H1 (cell line): ENCODE measurements around the gene LDLRAD4. TPM values are rescaled to one million over a fixed set of nuclear protein-coding genes. Genes with fewer than 3 reads are reported as not detected.

Experiments used
- CTCF ChIA-PET: fragments of 300-600 bp; sonication (Branson Sonifier 250); formaldehyde crosslinking; loops from one replicate; lab custom pipeline; 2021; ENCODE audit not compliant: partially characterized antibody; lab: Charles Lee
- POLR2A ChIA-PET: fragments of 300-600 bp; sonication (Branson Sonifier 250); formaldehyde crosslinking; loops from one replicate; lab custom pipeline; 2021; ENCODE audit warnings: inconsistent platforms; ENCODE audit not compliant: partially characterized antibody; lab: Charles Lee
- DNase-seq, 2 experiments: peaks; one replicate each; pipeline versions ENCODE4 v3.0.0 to v3.0.0-alpha.2; 2010 to 2022; ENCODE audit warnings: low spot score in 2 of 2, low read depth in 1 of 2, mixed read lengths in 1 of 2
- FAIRE-seq: peaks from 2 replicates; lab custom pipeline; 2011; peaks lifted over from hg19 to GRCh38; lab: Jason Lieb, UNC
- H2AFZ ChIP-seq: 2 replicates; pipeline ENCODE4 v1.8.1; 2012; ENCODE audit warnings: low read length, inconsistent platforms
- H2AK5ac ChIP-seq: 2 replicates; pipeline ENCODE4 v1.6.1; 2013; ENCODE audit warnings: low read depth, low read length
- H2BK120ac ChIP-seq: replicated peaks from 2 replicates; pipeline ENCODE3; 2013; ENCODE audit warnings: low read depth, low read length, inconsistent platforms
- H2BK12ac ChIP-seq: 2 replicates; pipeline ENCODE4 v1.6.1; 2013; ENCODE audit warnings: low read depth, low read length
- H2BK15ac ChIP-seq: 2 replicates; pipeline ENCODE4 v1.6.1; 2013; ENCODE audit warnings: low read length
- H2BK20ac ChIP-seq: 2 replicates; pipeline ENCODE4 v1.6.1; 2013; ENCODE audit warnings: low read length
- H2BK5ac ChIP-seq: 2 replicates; pipeline ENCODE4 v1.6.1; 2013; ENCODE audit warnings: low read depth, low read length
- H3K14ac ChIP-seq: 2 replicates; pipeline ENCODE4 v1.6.1; 2013; ENCODE audit warnings: inconsistent platforms; ENCODE audit not compliant: insufficient read length
- H3K18ac ChIP-seq: 2 replicates; pipeline ENCODE4 v1.6.1; 2013; ENCODE audit warnings: low read length; ENCODE audit errors: extremely low read depth
- H3K23ac ChIP-seq: 2 replicates; pipeline ENCODE4 v1.6.1; 2013; ENCODE audit warnings: inconsistent platforms; ENCODE audit not compliant: insufficient read length
- H3K23me2 ChIP-seq: 2 replicates; pipeline ENCODE4 v1.6.1; 2013; ENCODE audit warnings: low read depth, low read length
- H3K27ac ChIP-seq: 2 replicates; pipeline ENCODE4 v1.6.1; 2011; ENCODE audit warnings: low read depth, low read length, inconsistent platforms
- H3K27me3 ChIP-seq, 4 experiments: replicated peaks in 1 of 4; 1 replicate in 1 of 4; 2 replicates in 3 of 4; pipeline versions ENCODE4 v1.6.1 to v1.8.1; 2011 to 2013; ENCODE audit warnings: low read length in 3 of 4, mild to moderate bottlenecking in 3 of 4, inconsistent platforms in 2 of 4, mixed read lengths in 2 of 4, moderate library complexity in 1 of 4; ENCODE audit not compliant: control insufficient read depth in 3 of 4, insufficient read depth in 3 of 4; ENCODE audit errors: extremely low read depth in 1 of 4
- H3K36me3 ChIP-seq, 4 experiments: 2 replicates each; pipeline versions ENCODE4 v1.6.1 to v1.8.1; 2011 to 2013; ENCODE audit warnings: mild to moderate bottlenecking in 4 of 4, low read length in 3 of 4, moderate library complexity in 2 of 4, control low read depth in 1 of 4, inconsistent platforms in 1 of 4; ENCODE audit not compliant: insufficient read depth in 4 of 4, control insufficient read depth in 2 of 4
- H3K4ac ChIP-seq: replicated peaks from 2 replicates; pipeline ENCODE3; 2013; ENCODE audit warnings: low read length, low read depth, mixed read lengths, inconsistent platforms; ENCODE audit not compliant: insufficient read length
- H3K4me1 ChIP-seq, 4 experiments: replicated peaks in 1 of 4; 1 replicate in 1 of 4; 2 replicates in 3 of 4; pipeline versions ENCODE4 v1.6.1 to v1.8.1; 2011 to 2013; ENCODE audit warnings: low read length in 3 of 4, inconsistent platforms in 2 of 4, mixed read lengths in 1 of 4; ENCODE audit not compliant: insufficient read depth in 4 of 4, control insufficient read depth in 3 of 4
- H3K4me2 ChIP-seq, 2 experiments: 2 replicates each; pipeline versions ENCODE4 v1.6.1 to v1.8.1; 2011 to 2013; ENCODE audit warnings: low read depth in 2 of 2, low read length in 2 of 2, control low read depth in 1 of 2, inconsistent platforms in 1 of 2, mild to moderate bottlenecking in 1 of 2; ENCODE audit not compliant: insufficient read depth in 1 of 2
- H3K4me3 ChIP-seq, 4 experiments: fragments of 200-600, 300-600 bp in 1 of 4; sonication (generic), shearing (Covaris generic), sonication (Bioruptor Twin) in 1 of 4; 2 replicates each; pipeline versions ENCODE4 v1.5.1 to v1.8.1; 2011 to 2016; ENCODE audit warnings: low read length in 4 of 4, low read depth in 3 of 4, control low read depth in 2 of 4, inconsistent platforms in 2 of 4, mild to moderate bottlenecking in 2 of 4, mixed read lengths in 1 of 4, moderate library complexity in 1 of 4; ENCODE audit not compliant: insufficient read depth in 2 of 4; ENCODE audit errors: extremely low read depth in 1 of 4
- H3K56ac ChIP-seq: replicated peaks from 2 replicates; pipeline ENCODE3; 2013; ENCODE audit warnings: low read depth, mild to moderate bottlenecking, mixed read lengths, low read length, inconsistent platforms; ENCODE audit not compliant: insufficient read length
- H3K79me1 ChIP-seq: 2 replicates; pipeline ENCODE4 v1.6.1; 2013; ENCODE audit warnings: low read depth, low read length, control low read depth
- H3K79me2 ChIP-seq, 2 experiments: 2 replicates each; pipeline versions ENCODE4 v1.6.1 to v1.8.1; 2012 to 2013; ENCODE audit warnings: low read length in 2 of 2, mild to moderate bottlenecking in 2 of 2, inconsistent platforms in 1 of 2; ENCODE audit not compliant: insufficient read depth in 2 of 2, control insufficient read depth in 1 of 2
- H3K9ac ChIP-seq, 4 experiments: replicated peaks in 1 of 4; 1 replicate in 1 of 4; 2 replicates in 3 of 4; pipeline versions ENCODE4 v1.6.1 to v1.8.1; 2011 to 2013; ENCODE audit warnings: low read depth in 3 of 4, low read length in 3 of 4, control low read depth in 2 of 4, mild to moderate bottlenecking in 2 of 4, moderate library complexity in 2 of 4, inconsistent platforms in 1 of 4; ENCODE audit errors: extremely low read depth in 1 of 4
- H3K9me3 ChIP-seq, 2 experiments: 2 replicates each; pipeline versions ENCODE4 v1.6.1 to v1.8.1; 2012 to 2013; ENCODE audit warnings: mild to moderate bottlenecking in 2 of 2, moderate library complexity in 2 of 2, control low read depth in 1 of 2, inconsistent platforms in 1 of 2, low read depth in 1 of 2, low read length in 1 of 2, mixed read lengths in 1 of 2; ENCODE audit not compliant: insufficient read depth in 2 of 2
- H4K20me1 ChIP-seq, 2 experiments: replicated peaks in 1 of 2; 2 replicates each; pipeline versions ENCODE3 to v1.8.1; 2011 to 2013; ENCODE audit warnings: inconsistent platforms in 2 of 2, low read length in 2 of 2, mild to moderate bottlenecking in 1 of 2; ENCODE audit not compliant: insufficient read depth in 2 of 2, control insufficient read depth in 1 of 2
- H4K5ac ChIP-seq: 2 replicates; pipeline ENCODE4 v1.6.1; 2013; ENCODE audit warnings: low read length, low read depth, mixed read lengths, inconsistent platforms; ENCODE audit not compliant: insufficient read length
- H4K8ac ChIP-seq: 2 replicates; pipeline ENCODE4 v1.8.0; 2013; ENCODE audit warnings: mild to moderate bottlenecking, moderate library complexity, low read length, inconsistent platforms; ENCODE audit not compliant: insufficient read depth; ENCODE audit errors: extremely low read depth
- H4K91ac ChIP-seq: replicated peaks from 2 replicates; pipeline ENCODE3; 2013; ENCODE audit warnings: low read length, mixed read lengths, inconsistent platforms; ENCODE audit not compliant: insufficient read length
- CBX5 ChIP-seq: fragments of 300-800, 300-1000 bp; sonication (generic); IDR thresholded peaks from 2 replicates; pipeline ENCODE4 v1.7.1; 2016; ENCODE audit warnings: antibody characterized with exemption, low read length, low read depth
- GABPA ChIP-seq: IDR thresholded peaks from 2 replicates; pipeline ENCODE4 v1.6.1; 2011; ENCODE audit warnings: mild to moderate bottlenecking, low read length, moderate library complexity, borderline replicate concordance; ENCODE audit not compliant: insufficient read depth
- JUN ChIP-seq: IDR thresholded peaks from 2 replicates; pipeline ENCODE4 v1.6.1; 2011; ENCODE audit warnings: low read depth, mild to moderate bottlenecking, improper control_type of control experiment, low read length
- KDM5A ChIP-seq: fragments of 200-600 bp; IDR thresholded peaks from 2 replicates; pipeline ENCODE4 v1.7.1; 2012; ENCODE audit warnings: mild to moderate bottlenecking, low read length, inconsistent platforms, mixed read lengths
- MAFK ChIP-seq: IDR thresholded peaks from 2 replicates; pipeline ENCODE4 v1.6.1; 2012; ENCODE audit warnings: low read depth, mild to moderate bottlenecking, improper control_type of control experiment, low read length
- PHF8 ChIP-seq: fragments of 200-600 bp; sonication (generic); conservative IDR thresholded peaks from 2 replicates; pipeline ENCODE4 v1.7.1; 2012; ENCODE audit warnings: low read depth, mild to moderate bottlenecking, inconsistent platforms, low read length, moderate library complexity
- RNF2 ChIP-seq: fragments of 200-900, 300-1000 bp; sonication (generic); IDR thresholded peaks from 2 replicates; pipeline ENCODE4 v1.7.1; 2016; ENCODE audit warnings: borderline replicate concordance, low read depth, mild to moderate bottlenecking, antibody characterized with exemption, low read length; ENCODE audit not compliant: poor library complexity, severe bottlenecking; ENCODE audit errors: missing control alignments
- SIRT6 ChIP-seq: IDR thresholded peaks from one replicate; pipeline ENCODE4 v1.7.1; 2012; ENCODE audit warnings: low read length, inconsistent platforms
- SP1 ChIP-seq: IDR thresholded peaks from 2 replicates; pipeline ENCODE4 v1.6.1; 2011; ENCODE audit warnings: low read depth, low read length
- SP2 ChIP-seq: IDR thresholded peaks from 2 replicates; pipeline ENCODE4 v1.6.1; 2012; ENCODE audit warnings: mild to moderate bottlenecking, low read length, inconsistent platforms
- SRF ChIP-seq: IDR thresholded peaks from 2 replicates; pipeline ENCODE4 v1.6.1; 2011; ENCODE audit warnings: mild to moderate bottlenecking, low read depth, low read length, moderate library complexity
- TBP ChIP-seq: IDR thresholded peaks from 2 replicates; pipeline ENCODE4 v1.6.1; 2011; ENCODE audit warnings: low read depth, low read length, improper control_type of control experiment
- TEAD4 ChIP-seq: IDR thresholded peaks from 2 replicates; pipeline ENCODE4 v1.6.1; 2012; ENCODE audit warnings: low read depth, low read length, inconsistent platforms, mixed read lengths
- WGBS, 2 experiments: shearing (Covaris generic) in 1 of 2; methylation state at CpG; one replicate each; pipeline versions ENCODE4 v1.1.6 to v1.1.7; 2013 to 2015; ENCODE audit warnings: low lambda C conversion rate in 2 of 2, mixed read lengths in 2 of 2, inconsistent platforms in 1 of 2, low coverage in 1 of 2, missing lambda C conversion rate in 1 of 2; ENCODE audit not compliant: insufficient replicate concordance in 2 of 2, insufficient coverage in 1 of 2, insufficient read length in 1 of 2; ENCODE audit errors: extremely low coverage in 1 of 2, missing lambda C conversion rate in 1 of 2; 5-methylcytosine and 5-hydroxymethylcytosine counted together
- polyA plus RNA-seq, 7 experiments: library from polyadenylated mRNA; depleted of rRNA in 3 of 7; stranded (reverse) in 5 of 7; unstranded in 2 of 7; fragments of >200 nt in 5 of 7; fragments of 200-250 nt in 2 of 7; gene quantifications; 1 replicate in 5 of 7; 2 replicates in 1 of 7; 4 replicates in 1 of 7; pipeline versions ENCODE4 v1.2.1 to v1.2.3, GENCODE V29; 2011 to 2013; ENCODE audit warnings: missing spikeins in 2 of 7, mixed read lengths in 2 of 7
- total RNA-seq: library from RNA; stranded (reverse); fragmentation: NEBNext Ultra II Directional; extraction: Animal tissue kit (Norgen Biotek cat#: 25700); gene quantifications from 2 replicates; pipeline ENCODE4 v1.2.1, GENCODE V29; 2021

LDLRAD4 gene
- total and polyA plus RNA-seq, 2 of the 8 experiments (the other 6 are each of a cell fraction or from before 2014, with no cell fraction given), result 0.77 to 1.4 TPM

DNA sequence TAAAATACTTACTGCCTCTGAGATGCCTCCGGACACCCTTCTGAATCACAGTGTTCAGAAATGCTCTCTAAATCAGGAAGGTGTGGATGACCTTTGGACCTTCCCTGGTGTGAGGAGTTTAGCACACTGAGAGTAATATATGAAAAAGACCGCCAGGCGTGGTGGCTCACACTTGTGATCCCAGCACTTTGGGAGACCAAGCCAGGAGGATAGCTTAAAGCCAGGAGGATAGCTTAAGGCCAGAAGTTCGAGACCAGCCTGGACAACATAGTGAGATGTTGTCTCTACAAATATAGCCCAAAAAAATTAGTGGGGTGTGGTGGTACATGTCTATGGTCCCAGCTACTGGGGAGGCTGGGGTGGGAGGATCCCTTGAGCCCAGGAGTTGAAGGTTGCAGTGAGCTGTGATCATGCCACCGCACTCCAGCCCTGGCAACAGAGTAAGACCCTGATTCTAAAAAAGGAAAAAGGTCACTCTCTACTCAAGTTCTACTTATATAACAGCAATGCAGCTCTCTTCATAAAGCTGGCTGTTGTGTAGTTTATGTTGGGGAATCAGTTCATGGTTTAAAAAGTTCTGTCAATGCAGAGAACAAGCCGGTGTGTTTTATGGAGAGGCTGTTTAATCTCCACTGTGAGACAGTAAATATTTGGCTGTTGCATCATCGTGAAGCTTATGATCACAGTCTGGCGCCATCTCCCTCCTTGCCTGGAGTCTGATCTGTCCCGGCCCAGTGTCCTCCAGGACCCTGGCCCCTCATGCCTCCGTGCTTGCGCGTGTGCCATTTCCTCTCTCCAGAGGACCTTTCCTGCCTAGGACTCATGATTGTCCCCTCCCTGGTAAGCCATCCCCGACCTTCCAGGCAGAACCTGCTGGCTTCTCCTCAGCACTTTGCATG, 323.3 kb downstream of the LDLRAD4 start:
- no peak overlapping the region for H3K14ac ChIP-seq
- H3K36me3 ChIP-seq, result no peaks in the 10 kb centered on the region
- WGBS, 2 experiments, result 88% methylated on average over 13 of the region's 13 CpGs; no CpG with 5 or more reads in 1 of the 2 experiments
- DNase-seq (no peak), FAIRE-seq (no peak)
- H2BK120ac ChIP-seq, result no peak overlapping the region
- H2BK20ac ChIP-seq, result no peak overlapping the region
- H3K18ac ChIP-seq, result no peak overlapping the region
- no peak overlapping the region for H4K8ac ChIP-seq
- H3K4me2 ChIP-seq, result no peak overlapping the region
- H3K27ac ChIP-seq, result no peak overlapping the region
- no peaks in the 10 kb centered on the region for H3K4me1 ChIP-seq
- no peaks in the 10 kb centered on the region for H3K79me2 ChIP-seq
- H3K23me2 ChIP-seq, result no peaks in the 10 kb centered on the region
- CTCF ChIA-PET, result interaction anchor here (0.8 kb wide), 2 partner anchors 10 to 16 kb away, joined by 3 to 4 read pairs; no protein-coding TSS in a partner anchor
- H2AFZ ChIP-seq, result no peak overlapping the region
- H4K5ac ChIP-seq, result no peak overlapping the region
- no peaks in the 10 kb centered on the region for H3K9me3 ChIP-seq
- no peaks in the 10 kb centered on the region for H4K20me1 ChIP-seq
- no peak overlapping the region for H2BK15ac ChIP-seq
- no peak overlapping the region for H2AK5ac ChIP-seq
- no peak overlapping the region for H3K4ac ChIP-seq
- POLR2A ChIA-PET, result no interaction called here
- H3K56ac ChIP-seq, result no peak overlapping the region
- H3K23ac ChIP-seq, result no peak overlapping the region
- H3K9ac ChIP-seq, result no peak overlapping the region
- H2BK12ac ChIP-seq, result no peak overlapping the region
- H3K27me3 ChIP-seq, result no peaks in the 10 kb centered on the region; a peak in 1 of 7 replicates
- H4K91ac ChIP-seq, result no peak overlapping the region
- H3K4me3 ChIP-seq, result no peak overlapping the region
- no peaks in the 10 kb centered on the region for H3K79me1 ChIP-seq
- H2BK5ac ChIP-seq, result no peak overlapping the region
- TF ChIP-seq SIRT6 (no peak), GABPA (no peak), CBX5 (no peak), MAFK (no peak), KDM5A (no peak), SP1 (no peak), RNF2 (no peak), TBP (no peak), TEAD4 (no peak), PHF8 (no peak), JUN (no peak), SRF (no peak), SP2 (no peak)
